GM23248 (cell line): Measurements from ENCODE around the gene OPCML. TPM values are rescaled to one million over a fixed set of nuclear protein-coding genes. Genes with fewer than 3 reads are reported as not detected.

Source experiments
- DNase-seq: peaks from one replicate; pipeline ENCODE4 v3.0.0-alpha.2; 2015
- H2AFZ ChIP-seq: fragments of 200-600 bp; sonication (generic); 2 replicates; pipeline ENCODE4 v1.6.1; 2016; ENCODE audit warnings: antibody characterized with exemption
- H3F3A ChIP-seq: fragments of 200-600 bp; sonication (generic); 2 replicates; pipeline ENCODE4 v1.6.1; 2016; ENCODE audit warnings: mild to moderate bottlenecking, antibody characterized with exemption, mixed run types; ENCODE audit not compliant: insufficient read depth
- H3K27ac ChIP-seq: fragments of 200-600 bp; sonication (generic); 2 replicates; pipeline ENCODE4 v1.5.1; 2016; ENCODE audit warnings: mild to moderate bottlenecking
- H3K27me3 ChIP-seq: fragments of 200-600 bp; sonication (generic); replicated peaks from 2 replicates; pipeline ENCODE4 v1.6.1; 2016; ENCODE audit warnings: mild to moderate bottlenecking; ENCODE audit not compliant: insufficient read depth
- H3K36me3 ChIP-seq: fragments of 200-600 bp; sonication (generic); 2 replicates; pipeline ENCODE4 v1.6.1; 2016; ENCODE audit warnings: low read depth, mild to moderate bottlenecking
- H3K4me1 ChIP-seq: fragments of 200-600 bp; sonication (generic); 2 replicates; pipeline ENCODE4 v1.6.1; 2016; ENCODE audit warnings: mild to moderate bottlenecking; ENCODE audit not compliant: insufficient read depth
- H3K4me2 ChIP-seq: fragments of 200-600 bp; sonication (generic); one replicate; pipeline ENCODE4 v1.6.1; 2016; ENCODE audit warnings: mild to moderate bottlenecking; ENCODE audit not compliant: unreplicated experiment
- H3K4me3 ChIP-seq: fragments of 200-600 bp; sonication (generic); 2 replicates; pipeline ENCODE4 v1.5.1; 2016; ENCODE audit warnings: mild to moderate bottlenecking
- H3K79me2 ChIP-seq: fragments of 200-600 bp; sonication (generic); 2 replicates; pipeline ENCODE4 v1.6.1; 2016; ENCODE audit warnings: mild to moderate bottlenecking; ENCODE audit not compliant: insufficient read depth
- H3K9ac ChIP-seq: fragments of 200-600 bp; sonication (generic); 2 replicates; pipeline ENCODE4 v1.6.1; 2016; ENCODE audit warnings: mild to moderate bottlenecking
- H3K9me2 ChIP-seq: fragments of 200-600 bp; sonication (generic); 2 replicates; pipeline ENCODE4 v1.6.1; 2016; ENCODE audit warnings: mixed run types, mild to moderate bottlenecking, moderate library complexity; ENCODE audit not compliant: insufficient read depth
- H3K9me3 ChIP-seq: fragments of 200-600 bp; sonication (generic); one replicate; pipeline ENCODE4 v1.6.1; 2017; ENCODE audit warnings: low read depth
- H4K20me1 ChIP-seq: fragments of 200-600 bp; sonication (generic); 2 replicates; pipeline ENCODE4 v1.6.0; 2016; ENCODE audit not compliant: insufficient read depth
- EZH2 ChIP-seq: fragments of 200-600 bp; sonication (generic); IDR thresholded peaks from 2 replicates; pipeline ENCODE4 v1.6.1; 2018; ENCODE audit warnings: antibody characterized with exemption, mild to moderate bottlenecking; ENCODE audit not compliant: insufficient read depth, poor library complexity, severe bottlenecking
- EZH2phosphoT487 ChIP-seq: fragments of 200-600 bp; sonication (generic); IDR thresholded peaks from 2 replicates; pipeline ENCODE4 v1.6.1; 2018; ENCODE audit warnings: antibody characterized with exemption, moderate library complexity, mild to moderate bottlenecking, low read depth; ENCODE audit not compliant: insufficient read depth
- WGBS, 2 experiments: methylation state at CpG; one replicate each; pipeline ENCODE4 v1.1.6; 2015 to 2017; ENCODE audit warnings: low lambda C conversion rate in 2 of 2, low coverage in 1 of 2; ENCODE audit errors: missing lambda C conversion rate in 2 of 2; 5-methylcytosine and 5-hydroxymethylcytosine counted together
- in situ Hi-C: fragments of 300-500 bp; cut with MboI; formaldehyde crosslinking; loops from 2 replicates; pipeline ENCODE4 v1.15.0; 2020
- polyA plus RNA-seq: library from polyadenylated mRNA; unstranded; fragments of >200 nt; fragmentation: Nextera tagmentation; extraction: Ambion mirVana; gene quantifications from 2 replicates; pipeline ENCODE4 v1.2.1, GENCODE V29; 2016
- total RNA-seq: library from RNA; depleted of rRNA; stranded (reverse); fragments of >200 nt; shearing (Covaris generic); gene quantifications from 2 replicates; pipeline ENCODE4 v1.2.3, GENCODE V29; 2014

The OPCML gene
- total and polyA plus RNA-seq, 2 experiments from 2014 or later = 0.69 to 1.6 TPM

DNA sequence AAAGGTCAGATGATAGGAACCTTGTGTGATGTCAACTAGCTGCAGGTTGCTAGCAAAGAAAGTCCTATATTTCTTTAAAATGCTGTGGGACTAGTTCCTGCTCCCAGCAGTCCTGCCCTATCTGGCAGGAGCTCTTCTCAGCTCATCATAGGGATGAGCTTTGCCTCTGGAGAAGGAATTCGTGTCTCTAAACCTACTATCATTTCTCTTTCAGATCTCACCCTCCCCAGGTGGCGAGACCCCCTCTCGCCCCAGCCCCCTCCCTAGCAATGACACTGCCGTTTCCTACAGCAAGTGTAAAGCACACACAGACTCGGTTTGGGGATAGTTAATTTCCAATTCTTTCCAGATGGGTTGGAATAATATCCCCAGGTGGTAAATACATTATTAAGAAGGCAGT, 533.3 kb downstream of the OPCML start:
- H3F3A ChIP-seq = no peaks in the 10 kb centered on the region
- no peak overlapping the region for H2AFZ ChIP-seq
- no peaks in the 10 kb centered on the region for H3K36me3 ChIP-seq
- H3K27me3 ChIP-seq = peaks cover 22% of the 10 kb centered on the region
- in situ Hi-C loops = no loop called here
- no peaks in the 10 kb centered on the region for H3K79me2 ChIP-seq
- DNase-seq = no peak
- H4K20me1 ChIP-seq = no peaks in the 10 kb centered on the region
- H3K27ac ChIP-seq = no peak overlapping the region
- H3K9me3 ChIP-seq = no peaks in the 10 kb centered on the region
- H3K9ac ChIP-seq = no peak overlapping the region
- H3K4me1 ChIP-seq = no peaks in the 10 kb centered on the region
- 18 to 22% methylated on average over 4 to 5 of the region's 5 CpGs for WGBS, 2 experiments
- H3K4me3 ChIP-seq = no peak overlapping the region
- no peak for TF ChIP-seq EZH2phosphoT487
- no peak overlapping the region for H3K4me2 ChIP-seq
- H3K9me2 ChIP-seq = no peaks in the 10 kb centered on the region

DNA sequence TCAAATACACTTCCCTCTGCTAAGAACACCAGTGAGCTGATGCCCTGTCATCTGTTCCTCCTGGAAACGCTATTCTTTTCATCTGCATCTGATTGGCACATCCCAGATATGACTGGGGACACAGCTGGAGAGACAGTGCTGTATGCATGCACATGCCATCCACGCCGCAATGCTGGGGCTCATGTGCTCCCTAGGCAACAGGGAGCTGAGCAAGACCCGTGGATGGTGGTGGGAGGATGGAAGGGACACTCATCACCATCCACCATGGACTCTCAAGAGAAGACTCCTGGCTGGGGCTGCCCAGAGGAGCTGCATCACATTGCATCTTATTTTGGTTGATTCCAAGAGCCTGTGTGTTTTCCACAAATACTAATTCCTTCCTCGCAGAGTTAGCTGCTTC, 534.9 kb downstream of the OPCML start:
- no peak for DNase-seq
- H3K9me2 ChIP-seq = no peaks in the 10 kb centered on the region
- TF ChIP-seq EZH2phosphoT487 (no peak), EZH2 (no peak)
- no peak overlapping the region for H3K9ac ChIP-seq
- H3K79me2 ChIP-seq = no peaks in the 10 kb centered on the region
- H2AFZ ChIP-seq = no peak overlapping the region
- in situ Hi-C loops = no loop called here
- H3K4me3 ChIP-seq = no peak overlapping the region
- H3K4me2 ChIP-seq = no peak overlapping the region
- H3K36me3 ChIP-seq = no peaks in the 10 kb centered on the region
- H3F3A ChIP-seq = no peaks in the 10 kb centered on the region
- H3K4me1 ChIP-seq = no peaks in the 10 kb centered on the region
- no peak overlapping the region for H3K27ac ChIP-seq
- no peaks in the 10 kb centered on the region for H3K9me3 ChIP-seq
- H4K20me1 ChIP-seq = no peaks in the 10 kb centered on the region
- peaks cover 38% of the 10 kb centered on the region for H3K27me3 ChIP-seq
- WGBS, 2 experiments = 17 to 33% methylated on average over 5 of the region's 5 CpGs

DNA sequence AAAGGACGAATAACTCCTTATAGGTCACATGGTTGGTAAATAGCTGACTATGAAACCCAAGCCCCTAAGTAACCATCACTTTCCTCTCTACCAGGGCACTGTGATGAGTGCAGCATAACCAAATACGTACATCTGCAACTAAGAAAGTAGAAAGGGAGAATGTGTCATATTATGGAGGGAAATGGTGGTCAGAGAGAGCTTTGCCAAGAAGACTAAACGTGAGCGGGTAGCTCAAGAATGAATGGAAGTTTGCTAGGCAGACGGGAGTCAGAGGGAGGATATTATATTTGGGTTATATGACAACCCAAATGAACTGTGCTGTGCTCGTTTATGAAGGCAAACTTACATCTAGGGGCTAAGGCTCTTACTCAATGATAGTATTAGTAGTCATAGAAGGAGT, 537.3 kb downstream of the OPCML start:
- no peaks in the 10 kb centered on the region for H3K36me3 ChIP-seq
- H3F3A ChIP-seq = no peaks in the 10 kb centered on the region
- H3K9me2 ChIP-seq = no peaks in the 10 kb centered on the region
- no peak for TF ChIP-seq EZH2
- no peak for TF ChIP-seq EZH2phosphoT487
- H3K79me2 ChIP-seq = no peaks in the 10 kb centered on the region
- no peak for DNase-seq
- H3K27ac ChIP-seq = no peak overlapping the region
- peaks cover 47% of the 10 kb centered on the region for H3K27me3 ChIP-seq
- no peak overlapping the region for H3K4me2 ChIP-seq
- no peaks in the 10 kb centered on the region for H4K20me1 ChIP-seq
- in situ Hi-C loops = no loop called here
- no peak overlapping the region for H3K4me3 ChIP-seq
- H3K9me3 ChIP-seq = no peaks in the 10 kb centered on the region
- WGBS, 2 experiments = 42 to 48% methylated on average over 6 of the region's 6 CpGs
- no peak overlapping the region for H2AFZ ChIP-seq
- no peak overlapping the region for H3K9ac ChIP-seq
- H3K4me1 ChIP-seq = no peaks in the 10 kb centered on the region

DNA sequence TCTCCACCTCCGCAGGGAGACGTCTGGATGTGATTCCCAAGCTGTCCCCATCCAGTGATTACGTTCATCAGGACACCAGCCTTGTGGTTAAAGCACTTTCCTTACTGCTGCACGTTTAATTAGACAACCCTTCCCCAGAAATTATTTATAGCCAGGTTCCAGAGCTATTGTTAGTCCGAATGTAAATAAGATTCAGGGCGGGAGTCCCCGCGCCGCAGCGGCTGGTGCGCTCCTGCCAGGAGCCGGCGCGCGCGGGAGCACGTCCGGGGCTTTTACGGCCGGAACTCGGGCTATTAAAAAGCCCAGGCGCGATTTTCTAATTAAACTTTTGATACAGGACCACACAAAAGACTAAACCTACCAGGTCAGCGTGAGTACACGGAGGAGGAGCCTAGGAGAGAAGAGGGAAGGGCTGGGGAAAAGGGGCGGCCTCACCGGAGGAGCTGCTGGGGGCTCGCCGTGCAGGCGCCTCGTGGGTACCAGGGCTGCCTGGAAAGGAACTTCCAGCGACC, 538.3 kb downstream of the OPCML start:
- H3F3A ChIP-seq = no peaks in the 10 kb centered on the region
- peak; percentile 18 for DNase-seq

More for the DNA sequence above, 538.3 kb downstream of the OPCML start:
- Histone ChIP-seq H3K4me3 (0 out of 2 replicates have a peak overlapping the region, but pooled peaks have one; percentile 28), H4K20me1 (no peaks in the 10 kb centered on the region), H3K27ac (no peak overlapping the region), H3K36me3 (no peaks in the 10 kb centered on the region), H3K79me2 (no peaks in the 10 kb centered on the region), H3K27me3 (peaks cover 42% of the 10 kb centered on the region), H2AFZ (no peak overlapping the region), H3K9me2 (no peaks in the 10 kb centered on the region), H3K9me3 (no peaks in the 10 kb centered on the region), H3K4me2 (peak overlapping the region; percentile 14), H3K9ac (no peak overlapping the region), H3K4me1 (no peaks in the 10 kb centered on the region)
- 2 to 3% methylated on average over 31 of the region's 32 CpGs for WGBS, 2 experiments
- in situ Hi-C loops = no loop called here
- TF ChIP-seq EZH2 (no peak), EZH2phosphoT487 (no peak)
